AG09309 (cell line): Measurements from ENCODE around the gene KLF4.

Experiments
- DNase-seq: peaks from one replicate; pipeline ENCODE4 v3.0.0-alpha.2; 2010; ENCODE audit warnings: low read depth
- H3K4me3 ChIP-seq: 2 replicates; pipeline ENCODE4 v1.5.1; 2011; ENCODE audit warnings: mild to moderate bottlenecking, low read depth, low read length, moderate library complexity; ENCODE audit not compliant: control insufficient read depth
- CTCF ChIP-seq: IDR thresholded peaks from 2 replicates; pipeline ENCODE4 v1.5.1; 2011; ENCODE audit warnings: mild to moderate bottlenecking, low read depth, low read length, inconsistent platforms; ENCODE audit not compliant: insufficient read depth, control insufficient read depth; ENCODE audit errors: missing control alignments

Gene KLF4

GRCh38 chr9:107465467-107466451 is 23.8 kb downstream of the KLF4 start:
- peak overlapping the region; percentile 74 for H3K4me3 ChIP-seq
- DNase-seq, result no peak
- peak; percentile 55 for TF ChIP-seq CTCF

GRCh38 chr9:107464516-107464915 is 25.1 kb downstream of the KLF4 start:
- DNase-seq, result no peak
- no peak overlapping the region for H3K4me3 ChIP-seq
- TF ChIP-seq CTCF, result no peak

GRCh38 chr9:107462691-107463090 is 26.9 kb downstream of the KLF4 start:
- H3K4me3 ChIP-seq, result no peak overlapping the region
- no peak for TF ChIP-seq CTCF
- DNase-seq, result no peak

- DNase-seq, result no peak
- no peak for TF ChIP-seq CTCF
- no peak overlapping the region for H3K4me3 ChIP-seq
These were observed 29.2 kb downstream of the KLF4 start for GRCh38 chr9:107460153-107461023.

- TF ChIP-seq CTCF, result no peak
- H3K4me3 ChIP-seq, result no peak overlapping the region
- no peak for DNase-seq
These were observed 34.0 kb downstream of the KLF4 start for GRCh38 chr9:107455425-107456135.

- no peak for TF ChIP-seq CTCF
- H3K4me3 ChIP-seq, result no peak overlapping the region
- DNase-seq, result no peak
These were observed 36.1 kb downstream of the KLF4 start for GRCh38 chr9:107453479-107453878.
